HG03342 (cell line): Measurements from ENCODE around the gene KNTC1.
"Not testable (repeated sequence)": the region's sequence is repeated elsewhere in the genome, so short reads cannot be mapped to it uniquely, and the experiment has no call there.

ENCODE experiments used
- ATAC-seq: cut with Tn5 transposase; IDR thresholded peaks from one replicate; pipeline ENCODE4 v1.9.1; 2021; ENCODE audit warnings: mild to moderate bottlenecking, moderate library complexity; ENCODE audit not compliant: unreplicated experiment

Gene KNTC1

DNA sequence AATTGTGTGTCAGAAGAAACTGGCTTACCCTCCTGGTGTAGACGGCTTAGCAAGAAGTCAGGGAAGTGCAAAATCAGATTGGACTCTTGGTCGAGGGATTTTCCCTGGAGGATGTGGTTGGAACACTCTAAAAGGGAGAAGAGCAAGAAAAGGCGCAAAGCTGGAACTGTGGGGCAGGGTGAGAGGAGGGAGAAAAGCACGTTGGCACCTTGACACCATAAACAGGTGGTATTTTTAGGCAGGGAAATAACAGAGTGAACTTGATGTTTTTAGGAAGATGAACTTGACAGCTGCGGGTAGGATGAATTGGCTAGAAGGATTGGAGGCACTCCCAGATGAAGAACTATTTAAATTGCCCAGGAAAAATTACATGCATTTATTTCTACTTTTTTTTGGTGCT lies 108.4 kb downstream of the KNTC1 start:
- no peak for ATAC-seq

DNA sequence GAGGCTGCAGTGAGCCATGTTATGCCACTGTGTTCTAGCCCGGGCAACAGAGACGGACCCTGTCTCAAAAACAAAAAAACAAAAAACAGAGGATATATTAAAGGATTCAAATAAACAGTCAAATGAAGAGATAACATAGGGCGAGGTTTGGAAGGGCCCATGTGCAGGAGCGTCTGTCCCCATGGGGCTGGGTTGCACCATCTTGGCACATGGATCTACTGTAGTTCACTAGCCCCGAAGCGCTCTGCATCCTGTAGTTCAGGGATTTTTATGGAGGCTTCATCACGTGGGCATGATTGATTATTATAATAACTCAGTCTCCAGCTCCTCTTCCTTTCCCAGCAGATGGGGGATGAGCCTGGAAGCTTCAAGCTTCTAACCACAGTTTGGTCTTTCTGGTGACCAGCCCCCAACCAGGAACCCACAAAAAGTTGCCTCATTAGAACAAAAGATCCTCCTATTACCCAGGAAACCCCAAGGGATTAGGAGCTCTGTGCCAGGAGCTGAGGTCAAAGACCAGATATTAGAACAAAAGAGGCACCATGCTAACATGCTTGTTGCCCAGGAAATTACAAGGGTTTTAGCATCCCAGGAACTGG lies 116.3 kb downstream of the KNTC1 start:
- ATAC-seq = no peak

DNA sequence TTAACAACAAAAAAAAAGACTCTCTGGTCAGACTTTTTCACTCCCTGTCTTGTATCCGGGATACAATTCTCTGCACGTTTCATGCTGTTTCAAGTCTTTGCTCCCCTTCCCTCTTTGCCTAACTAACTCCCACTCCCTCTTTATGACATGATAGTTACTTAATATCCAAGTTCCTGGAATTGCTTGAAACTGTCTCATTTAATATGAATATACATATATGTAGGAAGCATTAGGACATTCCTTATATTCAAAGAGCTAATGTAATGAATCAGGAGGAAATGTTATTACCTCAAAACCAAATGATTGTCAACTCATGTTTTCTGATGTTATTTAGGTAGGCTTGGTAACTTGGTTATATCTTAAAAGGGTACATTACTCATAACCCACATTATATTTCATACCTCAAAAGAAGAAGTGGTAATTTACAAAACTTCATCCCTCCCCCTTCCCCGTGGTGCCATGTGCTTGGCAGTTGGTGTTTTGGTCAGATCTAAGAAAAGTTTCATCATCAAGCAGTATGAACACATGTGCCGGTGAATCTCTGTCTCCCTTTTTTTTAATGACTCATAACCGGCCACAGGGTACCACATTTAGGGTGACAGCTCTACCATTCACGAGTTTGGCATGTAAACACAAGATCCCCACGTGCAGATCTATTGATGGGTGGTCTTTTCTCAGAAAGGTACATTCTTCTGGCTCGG lies 119.6 kb downstream of the KNTC1 start:
- ATAC-seq = peak; percentile 87

DNA sequence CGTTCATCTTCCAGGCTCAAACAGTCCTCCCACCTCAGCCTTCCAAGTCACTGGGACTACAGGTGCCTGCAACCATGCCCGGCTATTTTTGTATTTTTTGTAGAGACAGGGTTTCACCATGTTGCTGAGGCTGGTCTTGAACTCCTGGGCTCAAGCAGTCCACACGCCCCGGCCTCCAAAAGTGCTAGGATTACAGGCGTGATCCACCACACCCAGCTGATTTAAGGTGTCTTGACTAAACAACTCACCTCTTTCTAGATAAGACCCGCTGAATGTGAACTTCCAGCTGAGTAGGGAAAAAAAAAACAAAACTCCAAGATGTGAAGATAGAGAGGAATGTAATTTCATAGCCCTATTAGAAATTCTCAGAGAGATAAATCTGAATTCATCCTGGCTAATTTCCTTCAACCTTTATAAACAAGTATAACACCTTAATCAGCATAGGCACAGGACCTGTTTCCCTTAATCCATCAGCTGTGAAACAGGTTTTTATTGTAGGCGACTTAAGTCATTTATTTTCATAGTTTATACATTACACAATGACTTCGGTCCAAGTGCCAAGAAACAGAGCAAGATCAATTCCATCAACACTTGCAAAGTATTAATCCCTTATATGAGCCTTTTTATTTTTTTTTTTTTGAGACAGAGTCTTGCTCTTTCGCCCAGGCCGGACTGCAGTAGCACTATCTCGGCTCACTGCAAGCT lies 124.6 kb downstream of the KNTC1 start:
- no peak for ATAC-seq

DNA sequence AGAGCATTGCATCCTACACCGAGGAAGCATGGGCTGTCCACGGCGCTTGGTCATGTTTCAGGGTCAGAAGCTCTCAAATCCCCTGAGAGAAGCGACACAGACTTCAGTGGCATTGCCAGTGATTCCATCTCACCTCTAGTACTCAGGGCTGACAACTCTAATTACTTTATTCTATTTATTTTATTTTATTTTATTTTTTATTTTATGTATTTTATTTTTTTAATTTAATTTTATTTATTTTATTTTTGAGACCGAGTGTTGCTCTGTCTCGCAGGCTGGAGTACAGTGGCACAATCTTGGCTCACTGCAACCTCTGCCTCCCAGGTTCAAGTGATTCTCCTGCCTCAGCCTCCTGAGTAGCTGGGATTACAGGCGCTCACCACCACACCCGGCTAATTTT lies 126.2 kb downstream of the KNTC1 start:
- ATAC-seq = not testable (repeated sequence)

DNA sequence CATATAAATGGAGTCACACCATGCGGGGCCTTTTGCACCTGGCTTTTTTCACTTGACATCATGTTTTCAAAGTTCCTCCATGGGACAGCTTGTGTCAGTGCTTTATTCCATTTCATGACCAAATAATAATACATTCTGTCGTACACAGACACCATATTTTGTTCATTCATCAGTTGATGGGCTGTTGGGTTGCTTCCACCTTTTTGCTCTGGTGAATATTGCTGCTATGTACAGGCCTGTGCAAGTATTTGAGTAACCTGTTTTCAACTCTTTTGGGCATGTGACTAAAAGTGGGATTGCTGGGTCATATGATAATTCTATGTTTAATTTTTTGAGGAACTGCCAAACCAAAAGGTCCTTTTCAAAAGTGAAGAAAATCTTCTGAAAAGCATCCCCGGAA lies 129.2 kb downstream of the KNTC1 start:
- no peak for ATAC-seq

DNA sequence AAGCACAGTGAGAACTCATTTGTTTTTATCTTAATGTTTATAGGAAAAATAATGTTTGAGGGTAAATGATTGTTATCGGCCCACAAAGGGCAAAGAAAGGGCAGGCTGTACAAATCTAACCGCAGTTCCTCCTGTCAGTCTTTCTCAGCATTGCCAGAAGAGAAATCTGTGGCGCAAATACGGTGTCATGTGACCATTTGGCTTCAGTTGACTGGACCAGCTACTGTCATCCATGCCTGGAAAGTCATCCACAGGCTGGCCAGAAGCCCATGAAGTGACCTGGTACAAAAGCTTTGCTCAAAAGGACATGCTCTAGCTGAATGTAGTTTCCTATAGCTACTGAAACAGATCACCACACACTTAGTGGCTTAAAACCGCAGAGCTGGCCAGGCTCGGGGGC lies 132.5 kb downstream of the KNTC1 start:
- no peak for ATAC-seq

DNA sequence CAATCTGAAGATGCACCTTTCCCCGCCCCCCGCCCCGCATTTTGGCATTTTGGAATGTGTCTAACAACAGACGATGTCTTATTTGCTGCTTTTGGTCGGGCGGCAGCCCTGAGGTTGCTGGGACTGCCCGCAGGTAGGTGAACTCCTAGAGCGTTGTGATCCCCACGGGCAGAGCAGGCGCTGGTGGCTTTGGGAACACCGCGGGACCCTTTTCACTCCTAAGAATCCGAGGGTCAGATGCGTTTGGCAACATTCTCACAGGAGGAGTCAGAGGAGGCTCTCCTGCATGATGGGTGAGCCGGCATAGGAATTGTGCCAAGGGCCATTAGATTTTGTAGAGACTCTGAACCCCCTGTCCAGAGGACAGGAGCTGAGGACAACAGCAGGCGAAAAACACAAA lies 134.2 kb downstream of the KNTC1 start:
- no peak for ATAC-seq

DNA sequence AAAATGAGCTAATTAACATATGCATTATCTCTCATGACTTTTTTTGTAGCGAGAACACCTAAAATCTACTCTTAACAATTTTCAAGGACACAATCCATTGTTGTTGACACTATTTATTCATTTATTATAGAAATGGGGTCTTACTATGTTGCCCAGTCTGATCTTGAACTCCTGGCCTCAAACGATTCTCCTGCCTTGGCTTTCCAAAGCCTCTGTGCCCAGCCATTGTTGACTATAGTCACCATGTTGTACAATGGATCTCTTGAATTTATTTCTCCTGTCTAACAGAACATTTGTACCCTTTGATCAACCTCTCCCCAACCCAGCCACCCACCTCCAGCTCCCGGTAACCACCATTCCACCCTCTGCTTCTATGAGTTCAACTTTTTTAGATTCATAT lies 134.9 kb downstream of the KNTC1 start:
- ATAC-seq = no peak

DNA sequence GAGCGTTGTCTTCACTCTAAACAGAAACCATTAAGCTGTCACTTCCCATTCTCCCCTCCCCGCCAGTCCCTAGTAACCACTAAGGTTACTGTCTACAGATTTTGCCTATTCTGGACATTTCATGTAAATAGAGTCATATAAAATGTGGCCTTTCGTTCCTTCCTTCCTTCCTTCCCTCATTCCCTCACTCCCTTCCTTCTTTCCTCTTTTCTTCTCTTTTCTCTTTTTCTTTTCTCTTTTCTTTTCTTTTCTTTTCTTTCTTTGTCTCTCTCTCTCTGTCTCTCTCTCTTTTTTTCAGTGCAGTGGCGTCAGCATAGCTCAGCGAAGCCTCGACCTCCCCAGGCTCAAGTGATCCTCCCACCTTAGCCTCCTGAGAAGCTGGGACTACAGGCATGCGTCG lies 138.3 kb downstream of the KNTC1 start:
- ATAC-seq = no peak

DNA sequence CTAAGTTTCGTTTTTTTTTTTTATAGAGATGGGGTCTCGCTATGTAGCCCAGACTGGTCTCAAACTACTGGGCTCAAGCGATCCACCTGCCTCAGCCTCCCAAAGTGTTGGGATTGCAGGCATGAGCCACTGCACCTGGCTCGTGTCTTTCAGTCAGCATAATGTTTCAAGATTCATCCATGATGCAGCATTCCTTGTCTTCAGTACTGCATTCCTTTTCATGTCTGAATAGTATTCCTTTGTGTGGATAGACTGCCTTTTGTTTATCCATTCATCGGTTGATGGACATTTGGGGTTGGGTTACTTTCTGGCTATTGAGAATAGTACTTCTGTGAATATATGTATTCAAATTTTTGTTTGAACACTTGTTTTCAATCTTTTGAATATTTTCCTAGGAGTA lies 138.7 kb downstream of the KNTC1 start:
- ATAC-seq = no peak

DNA sequence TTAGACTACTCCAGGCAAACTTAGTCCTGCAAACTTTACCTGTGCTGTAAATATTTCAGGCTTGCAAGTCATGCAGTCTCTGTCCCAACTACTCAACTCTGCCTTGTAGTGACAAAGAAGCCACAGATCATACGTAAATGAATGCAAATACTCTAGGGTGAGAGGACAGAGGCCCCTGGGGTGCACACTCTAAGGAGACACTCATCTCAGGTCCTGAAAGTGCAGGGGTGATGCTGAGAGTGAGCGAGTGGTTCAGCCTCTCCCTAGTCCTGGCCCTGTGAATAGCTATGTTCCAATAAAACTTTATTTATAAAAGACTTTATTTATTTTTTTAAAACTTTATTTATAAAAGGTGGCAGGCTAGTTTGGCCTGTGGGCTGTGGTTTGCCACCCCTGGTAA lies 141.2 kb downstream of the KNTC1 start:
- ATAC-seq = no peak

DNA sequence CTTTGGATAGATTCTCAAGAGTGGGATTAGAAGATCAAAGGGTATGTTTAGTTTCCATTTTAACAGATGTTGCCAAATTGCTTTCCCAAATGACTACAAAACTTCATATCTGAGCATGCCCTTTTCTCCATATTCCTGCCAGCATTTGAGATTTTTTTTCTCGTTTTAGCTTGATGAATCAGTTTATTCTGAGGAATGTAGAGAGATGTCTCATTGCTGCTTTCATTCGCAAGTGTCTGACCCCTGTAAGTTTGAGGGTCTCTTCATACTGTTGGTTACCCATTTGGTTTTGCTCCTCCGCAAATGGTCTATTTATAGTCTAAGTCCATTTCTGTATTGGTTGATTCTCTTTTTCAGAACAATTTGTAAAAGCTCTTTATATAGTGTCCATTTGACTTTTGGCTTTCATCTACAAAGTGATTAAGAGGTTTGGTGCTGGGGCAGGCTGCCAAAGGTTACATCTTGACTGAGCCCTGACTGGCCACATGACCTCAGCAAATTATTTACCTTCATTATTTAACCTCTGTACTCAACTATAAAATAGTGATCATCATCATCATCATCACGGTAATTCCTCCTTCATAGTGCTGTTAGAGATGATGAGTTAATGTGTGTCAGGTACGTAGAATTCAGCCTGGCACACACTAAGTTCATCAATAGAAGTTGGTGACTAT lies 142.5 kb downstream of the KNTC1 start:
- ATAC-seq = no peak

DNA sequence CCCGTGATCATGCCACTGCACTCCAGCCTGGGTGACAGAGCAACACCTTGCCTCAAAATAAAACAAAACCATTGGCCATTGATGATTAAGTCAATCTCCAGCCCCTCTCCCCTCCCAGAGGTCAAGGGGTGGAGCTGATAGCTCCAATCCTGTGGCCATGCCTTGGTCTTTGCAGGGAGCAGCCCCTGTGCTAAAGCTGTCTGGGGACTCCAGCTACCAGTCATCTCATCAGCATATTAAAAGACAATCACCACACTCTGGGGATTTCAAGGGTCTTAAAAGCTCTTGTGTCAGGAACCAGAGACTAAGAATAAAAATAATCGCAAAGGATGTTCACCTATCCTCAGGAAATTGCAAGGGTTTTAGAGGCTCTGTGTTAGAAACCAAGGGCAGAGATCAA lies 145.5 kb downstream of the KNTC1 start:
- no peak for ATAC-seq
